H9 (cell line): ENCODE data around the gene GATA3. TPM values are rescaled to one million over a fixed set of nuclear protein-coding genes. Genes with fewer than 3 reads are reported as not detected.

Experiments
- DNase-seq: peaks from one replicate; pipeline ENCODE4 v3.0.0-alpha.2; 2017
- H2AFZ ChIP-seq: one replicate; pipeline ENCODE4 v1.6.1; 2013; ENCODE audit warnings: mild to moderate bottlenecking, low read length, control low read depth, moderate library complexity
- H2AK5ac ChIP-seq: 2 replicates; pipeline ENCODE4 v1.6.1; 2013; ENCODE audit warnings: low read length, control low read depth, mixed read lengths; ENCODE audit not compliant: insufficient read length
- H2BK120ac ChIP-seq: one replicate; pipeline ENCODE4 v1.6.1; 2013; ENCODE audit warnings: low read depth, mild to moderate bottlenecking, low read length, control low read depth, inconsistent platforms; ENCODE audit not compliant: poor library complexity, severe bottlenecking
- H2BK12ac ChIP-seq: 2 replicates; pipeline ENCODE4 v1.6.1; 2013; ENCODE audit warnings: low read length, control low read depth, mixed read lengths, low read depth; ENCODE audit not compliant: insufficient read length
- H2BK15ac ChIP-seq: 2 replicates; pipeline ENCODE4 v1.6.1; 2013; ENCODE audit warnings: low read depth, low read length, control low read depth
- H2BK20ac ChIP-seq: one replicate; pipeline ENCODE4 v1.6.1; 2013; ENCODE audit warnings: low read depth, mild to moderate bottlenecking, low read length, control low read depth, inconsistent platforms; ENCODE audit not compliant: poor library complexity, severe bottlenecking
- H2BK5ac ChIP-seq: 2 replicates; pipeline ENCODE4 v1.6.1; 2013; ENCODE audit warnings: low read length, control low read depth, mixed read lengths; ENCODE audit not compliant: insufficient read length
- H3K14ac ChIP-seq: 2 replicates; pipeline ENCODE4 v1.6.1; 2013; ENCODE audit warnings: low read length, control low read depth; ENCODE audit not compliant: insufficient read depth
- H3K18ac ChIP-seq: 2 replicates; pipeline ENCODE4 v1.6.1; 2013; ENCODE audit warnings: low read depth, mild to moderate bottlenecking, mixed read lengths, low read length, control low read depth; ENCODE audit not compliant: insufficient read length
- H3K23ac ChIP-seq: 2 replicates; pipeline ENCODE4 v1.6.1; 2013; ENCODE audit warnings: low read length, control low read depth, mixed read lengths, low read depth; ENCODE audit not compliant: insufficient read length
- H3K23me2 ChIP-seq: 2 replicates; pipeline ENCODE4 v1.6.1; 2013; ENCODE audit warnings: low read depth, mild to moderate bottlenecking, mixed read lengths, low read length, control low read depth; ENCODE audit not compliant: insufficient read length, poor library complexity, severe bottlenecking
- H3K27ac ChIP-seq: 2 replicates; pipeline ENCODE4 v1.5.1; 2013; ENCODE audit warnings: low read length, control low read depth, mixed read lengths, low read depth; ENCODE audit not compliant: insufficient read length
- H3K27me3 ChIP-seq: 2 replicates; pipeline ENCODE4 v1.6.1; 2013; ENCODE audit warnings: low read length, control low read depth, inconsistent platforms; ENCODE audit not compliant: insufficient read depth
- H3K4ac ChIP-seq: 2 replicates; pipeline ENCODE4 v1.6.1; 2013; ENCODE audit warnings: low read depth, mild to moderate bottlenecking, control low read depth, inconsistent platforms, low read length, moderate library complexity
- H3K4me1 ChIP-seq: 2 replicates; pipeline ENCODE4 v1.6.1; 2013; ENCODE audit warnings: low read length, control low read depth, inconsistent platforms; ENCODE audit not compliant: insufficient read depth
- H3K4me2 ChIP-seq: 2 replicates; pipeline ENCODE4 v1.6.1; 2013; ENCODE audit warnings: low read length, control low read depth, mixed read lengths; ENCODE audit not compliant: insufficient read length, insufficient read depth
- H3K56ac ChIP-seq: 2 replicates; pipeline ENCODE4 v1.6.1; 2013; ENCODE audit warnings: low read depth, mild to moderate bottlenecking, mixed read lengths, low read length, control low read depth; ENCODE audit not compliant: insufficient read length
- H3K79me1 ChIP-seq: 2 replicates; pipeline ENCODE4 v1.6.1; 2013; ENCODE audit warnings: low read depth, mild to moderate bottlenecking, moderate library complexity, low read length, control low read depth, inconsistent platforms; ENCODE audit not compliant: insufficient read depth, poor library complexity, severe bottlenecking
- H3K79me2 ChIP-seq: 2 replicates; pipeline ENCODE4 v1.6.1; 2013; ENCODE audit warnings: low read length, control low read depth, inconsistent platforms; ENCODE audit not compliant: insufficient read depth
- H3K9ac ChIP-seq: 2 replicates; pipeline ENCODE4 v1.6.1; 2013; ENCODE audit warnings: low read length, control low read depth, mixed read lengths; ENCODE audit not compliant: insufficient read length; ENCODE audit errors: extremely low read depth
- H3K9me3 ChIP-seq: one replicate; pipeline ENCODE4 v1.6.1; 2013; ENCODE audit warnings: low read depth, low read length, inconsistent platforms; ENCODE audit not compliant: control insufficient read depth
- H3T11ph ChIP-seq: one replicate; pipeline ENCODE4 v1.6.1; 2013; ENCODE audit warnings: mild to moderate bottlenecking, low read length, control low read depth, inconsistent platforms
- H4K20me1 ChIP-seq: one replicate; pipeline ENCODE4 v1.6.1; 2013; ENCODE audit not compliant: control insufficient read depth, insufficient read length, insufficient read depth
- H4K5ac ChIP-seq: 2 replicates; pipeline ENCODE4 v1.6.1; 2013; ENCODE audit warnings: low read depth, mild to moderate bottlenecking, mixed read lengths, low read length, control low read depth; ENCODE audit not compliant: insufficient read length
- H4K8ac ChIP-seq: replicated peaks from 2 replicates; pipeline ENCODE4 v1.6.1; 2013; ENCODE audit warnings: low read length, control low read depth, mixed read lengths, low read depth; ENCODE audit not compliant: insufficient read length
- H4K91ac ChIP-seq: 2 replicates; pipeline ENCODE4 v1.6.1; 2013; ENCODE audit warnings: low read depth, mild to moderate bottlenecking, moderate library complexity, mixed read lengths, low read length, control low read depth; ENCODE audit not compliant: insufficient read length
- H3K27ac Mint-ChIP-seq, 3 experiments: 2 replicates in 2 of 3; 3 replicates in 1 of 3; pipeline ENCODE4 v1.8.0; 2020 to 2021; ENCODE audit warnings: mixed read lengths in 3 of 3, mild to moderate bottlenecking in 1 of 3, moderate library complexity in 1 of 3
- H3K27me3 Mint-ChIP-seq: 2 replicates; pipeline ENCODE4 v1.8.0; 2021; ENCODE audit warnings: low read depth, mild to moderate bottlenecking, moderate library complexity, mixed read lengths
- H3K36me3 Mint-ChIP-seq, 3 experiments: 2 replicates in 2 of 3; 3 replicates in 1 of 3; pipeline ENCODE4 v1.8.0; 2020 to 2021; ENCODE audit warnings: low read depth in 3 of 3, mixed read lengths in 3 of 3; ENCODE audit not compliant: insufficient read depth in 1 of 3
- H3K4me1 Mint-ChIP-seq, 2 experiments: 2 replicates each; pipeline ENCODE4 v1.8.0; 2020; ENCODE audit warnings: mixed read lengths in 2 of 2
- H3K4me3 Mint-ChIP-seq, 2 experiments: 2 replicates in 1 of 2; 3 replicates in 1 of 2; pipeline ENCODE4 v1.8.0; 2020 to 2021; ENCODE audit warnings: mild to moderate bottlenecking in 2 of 2, mixed read lengths in 2 of 2, moderate library complexity in 1 of 2
- H3K9me3 Mint-ChIP-seq, 2 experiments: 2 replicates in 1 of 2; 3 replicates in 1 of 2; pipeline ENCODE4 v1.8.0; 2020; ENCODE audit warnings: mild to moderate bottlenecking in 2 of 2, mixed read lengths in 2 of 2, moderate library complexity in 1 of 2
- CTCF ChIP-seq: fragments of 200-600 bp; sonication (generic); conservative IDR thresholded peaks from 3 replicates; pipeline ENCODE4 v1.8.0; 2021; ENCODE audit warnings: antibody characterized with exemption, mild to moderate bottlenecking
- WGBS: extraction: QIAGEN DNeasy Blood & Tissue Kit; methylation state at CpG from one replicate; pipeline ENCODE4 v1.1.7; 2013; ENCODE audit warnings: missing lambda C conversion rate, low lambda C conversion rate, mixed read lengths; ENCODE audit not compliant: insufficient read length; ENCODE audit errors: extremely low coverage; 5-methylcytosine and 5-hydroxymethylcytosine counted together
- total RNA-seq: library from RNA; stranded (reverse); gene quantifications from 2 replicates; pipeline ENCODE4 v1.2.1, GENCODE V29; 2021

Gene GATA3
- total RNA-seq, 1 experiment from 2014 or later = 0.31 TPM

- Histone ChIP-seq H3K79me2 (no peaks in the 10 kb centered on the region), H3K4me1 (no peaks in the 10 kb centered on the region), H2BK120ac (no peak overlapping the region), H3K27me3 (no peaks in the 10 kb centered on the region), H3K23me2 (no peaks in the 10 kb centered on the region), H4K5ac (no peak overlapping the region), H2AK5ac (no peak overlapping the region), H4K8ac (no peak overlapping the region), H3K4ac (no peak overlapping the region), H2AFZ (no peak overlapping the region), H3K9ac (no peak overlapping the region), H2BK15ac (no peak overlapping the region), H3K23ac (no peak overlapping the region), H2BK5ac (no peak overlapping the region), H3K9me3 (no peaks in the 10 kb centered on the region), H3K79me1 (no peaks in the 10 kb centered on the region), H2BK12ac (no peak overlapping the region), H4K20me1 (no peaks in the 10 kb centered on the region), H3K18ac (no peak overlapping the region), H3T11ph (no peak overlapping the region), H2BK20ac (no peak overlapping the region), H4K91ac (no peak overlapping the region), H3K4me2 (no peak overlapping the region), H3K56ac (no peak overlapping the region), H3K14ac (no peak overlapping the region), H3K27ac (no peak overlapping the region)
- TF ChIP-seq CTCF = no peak
- Mint-ChIP-seq H3K4me1 (peaks cover 19 to 22% of the 10 kb centered on the region in 2 experiments), H3K27ac (no peak overlapping the region), H3K36me3 (no peaks in the 10 kb centered on the region), H3K9me3 (no peaks in the 10 kb centered on the region), H3K4me3 (no peak overlapping the region), H3K27me3 (peaks cover 28% of the 10 kb centered on the region)
- no peak for DNase-seq
- WGBS = no CpG with 5 or more reads among the region's 4 CpGs
Observed at GRCh38 chr10:8100366-8100765, 45.9 kb downstream of the GATA3 start.
